ENCODE results near the gene AZGP1. TPM values are rescaled to one million over a fixed set of nuclear protein-coding genes. Genes with fewer than 3 reads are reported as not detected.

AZGP1 gene
- total and polyA plus RNA-seq, 2 of the 13 experiments (the other 11 are each of a cell fraction or from before 2014, with no cell fraction given), result 93.8 to 229 TPM

DNA sequence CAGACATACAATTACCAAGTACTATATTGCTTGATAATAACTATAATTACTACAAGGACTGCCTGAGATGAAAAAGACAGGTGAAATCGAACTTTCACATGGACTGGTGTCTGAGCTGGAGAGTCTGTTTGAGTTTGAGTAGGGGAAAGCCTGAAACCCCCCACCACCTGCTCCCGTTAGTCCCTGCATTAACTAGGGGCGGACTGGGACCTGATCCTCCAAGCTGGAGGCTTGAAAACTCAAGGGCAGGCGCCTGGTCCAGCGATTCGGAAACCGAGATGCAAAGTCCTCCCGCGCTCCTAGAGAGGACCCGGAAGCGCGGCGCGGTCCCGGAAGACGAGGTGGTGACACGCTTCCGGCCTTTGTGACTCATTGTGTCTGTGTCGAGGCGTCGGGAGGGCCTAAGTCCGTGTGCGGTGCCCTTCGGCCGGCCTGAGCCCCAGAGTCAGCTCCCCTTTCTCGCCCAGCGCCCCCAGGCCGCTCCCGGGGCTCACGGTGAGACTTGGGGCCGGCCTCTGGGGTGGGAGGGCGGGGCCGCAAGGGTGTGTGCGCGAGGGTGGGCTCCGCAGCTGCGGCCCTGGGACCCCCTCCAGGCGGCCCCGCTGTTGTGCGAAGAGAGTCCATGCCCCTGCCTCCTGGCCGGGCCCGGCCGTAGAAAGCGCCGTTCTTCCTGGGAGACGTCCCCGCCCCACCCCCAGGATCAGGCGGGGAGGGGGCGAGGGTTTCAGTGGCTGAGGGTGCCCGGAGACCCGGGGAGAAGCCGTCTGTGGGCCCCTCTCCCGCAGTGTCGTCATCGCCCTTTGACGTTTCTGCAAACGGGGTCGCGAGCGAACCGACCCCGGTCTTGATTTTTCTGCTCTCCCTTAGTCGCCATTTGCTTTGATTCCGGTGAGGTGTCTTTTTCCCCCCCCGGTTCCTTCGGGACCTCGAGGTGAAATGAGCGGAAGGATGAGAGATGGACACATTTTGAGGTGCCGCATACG is 39.7 kb upstream of the AZGP1 start, which contains the start of gene ZKSCAN1 (continued):
- TF ChIP-seq IRF2 (CRISPR knock-in tag; IDR thresholded peaks at IDR 0.05) (peak; percentile 85), ZNF773 (CRISPR knock-in tag; IDR thresholded peaks at IDR 0.05; ENCODE audit: borderline replicate concordance) (0 out of 2 replicates have a peak, but pooled peaks have one; percentile 35), NFKB2 (CRISPR knock-in tag; IDR thresholded peaks at IDR 0.05; ENCODE audit: borderline replicate concordance) (peak; percentile 88), U2AF2 (IDR thresholded peaks at IDR 0.05; ENCODE audit: low read depth, low read length) (no peak), FOXA1 (IDR thresholded peaks at IDR 0.05) (no peak), FOXA1 (CRISPR knock-in tag; IDR thresholded peaks at IDR 0.05) (no peak), GTF3A (CRISPR knock-in tag; conservative IDR thresholded peaks at IDR 0.05) (no peak), MTA1 (CRISPR knock-in tag; IDR thresholded peaks at IDR 0.05; ENCODE audit: borderline replicate concordance) (no peak; the same call in 1 of the 2 replicates), HHEX (CRISPR knock-in tag; IDR thresholded peaks at IDR 0.05) (no peak), ZNF567 (CRISPR knock-in tag; IDR thresholded peaks at IDR 0.05; ENCODE audit: borderline replicate concordance) (no peak), MTF2 (CRISPR knock-in tag; IDR thresholded peaks at IDR 0.05; ENCODE audit: borderline replicate concordance) (no peak), ZFP62 (CRISPR knock-in tag; IDR thresholded peaks at IDR 0.05) (no peak), ZNF382 (CRISPR knock-in tag; IDR thresholded peaks at IDR 0.05; ENCODE audit: borderline replicate concordance) (no peak), SRF (IDR thresholded peaks at IDR 0.05; ENCODE audit: low read depth, low read length) (no peak), GFI1 (CRISPR knock-in tag; IDR thresholded peaks at IDR 0.05; ENCODE audit: borderline replicate concordance) (no peak), ZSCAN29 (CRISPR knock-in tag; conservative IDR thresholded peaks at IDR 0.05) (no peak), PRDM4 (CRISPR knock-in tag; IDR thresholded peaks at IDR 0.05; ENCODE audit: borderline replicate concordance) (no peak), HNF4A (CRISPR knock-in tag; IDR thresholded peaks at IDR 0.05) (peak; percentile 60), SMAD1 (CRISPR knock-in tag; IDR thresholded peaks at IDR 0.05; ENCODE audit: borderline replicate concordance, low read depth) (no peak), ZNF121 (CRISPR knock-in tag; IDR thresholded peaks at IDR 0.05) (no peak), USF2 (IDR thresholded peaks at IDR 0.05; ENCODE audit: low read depth, low read length) (no peak), USF2 (CRISPR knock-in tag; IDR thresholded peaks at IDR 0.05; ENCODE audit: borderline replicate concordance) (no peak)
- TF ChIP-seq, protein P1, sequence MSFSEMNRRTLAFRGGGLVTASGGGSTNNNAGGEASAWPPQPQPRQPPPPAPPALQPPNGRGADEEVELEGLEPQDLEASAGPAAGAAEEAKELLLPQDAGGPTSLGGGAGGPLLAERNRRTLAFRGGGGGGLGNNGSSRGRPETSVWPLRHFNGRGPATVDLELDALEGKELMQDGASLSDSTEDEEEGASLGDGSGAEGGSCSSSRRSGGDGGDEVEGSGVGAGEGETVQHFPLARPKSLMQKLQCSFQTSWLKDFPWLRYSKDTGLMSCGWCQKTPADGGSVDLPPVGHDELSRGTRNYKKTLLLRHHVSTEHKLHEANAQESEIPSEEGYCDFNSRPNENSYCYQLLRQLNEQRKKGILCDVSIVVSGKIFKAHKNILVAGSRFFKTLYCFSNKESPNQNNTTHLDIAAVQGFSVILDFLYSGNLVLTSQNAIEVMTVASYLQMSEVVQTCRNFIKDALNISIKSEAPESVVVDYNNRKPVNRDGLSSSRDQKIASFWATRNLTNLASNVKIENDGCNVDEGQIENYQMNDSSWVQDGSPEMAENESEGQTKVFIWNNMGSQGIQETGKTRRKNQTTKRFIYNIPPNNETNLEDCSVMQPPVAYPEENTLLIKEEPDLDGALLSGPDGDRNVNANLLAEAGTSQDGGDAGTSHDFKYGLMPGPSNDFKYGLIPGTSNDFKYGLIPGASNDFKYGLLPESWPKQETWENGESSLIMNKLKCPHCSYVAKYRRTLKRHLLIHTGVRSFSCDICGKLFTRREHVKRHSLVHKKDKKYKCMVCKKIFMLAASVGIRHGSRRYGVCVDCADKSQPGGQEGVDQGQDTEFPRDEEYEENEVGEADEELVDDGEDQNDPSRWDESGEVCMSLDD (CRISPR knock-in tag; IDR thresholded peaks at IDR 0.05; ENCODE audit: borderline replicate concordance), result no peak

Data from HepG2 (cell line).